ENCODE data around the gene SORBS1. TPM values are rescaled to one million over a fixed set of nuclear protein-coding genes. Genes with fewer than 3 reads are reported as not detected.
A peak's percentile ranks its signal among the peaks of the same experiment; 100 is the strongest.
"Not testable (repeated sequence)": the region's sequence is repeated elsewhere in the genome, so short reads cannot be mapped to it uniquely, and the experiment has no call there.

The SORBS1 gene
- total and polyA plus RNA-seq, 5 donors: 225 to 511 (median 428) TPM

- 16% methylated on average over 7 of the region's 7 CpGs for WGBS
- Histone ChIP-seq H3K27ac (ENCODE audit: low read length) (peak overlapping the region; percentile 95), H3K4me1 (ENCODE audit: control insufficient read depth, insufficient read depth, low read length) (peaks cover 24% of the 10 kb centered on the region), H3K9me3 (ENCODE audit: control insufficient read depth, low read length) (no peaks in the 10 kb centered on the region), H3K4me3 (ENCODE audit: low read length) (no peak overlapping the region), H3K27me3 (ENCODE audit: control insufficient read depth, insufficient read depth) (no peaks in the 10 kb centered on the region)
- DNase-seq (no peak), ATAC-seq (peak; percentile 74 to 75)
- intact Hi-C loops (cut with DNase I): loop anchor here in 1 of 4 donors (5.0 kb wide), 1 partner anchor 42 kb away; no protein-coding TSS in a partner anchor
Measured at GRCh38 chr10:95474228-95475002, 86.8 kb downstream of the SORBS1 start.

GRCh38 chr10:95472304-95473088 lies 88.7 kb downstream of the SORBS1 start:
- intact Hi-C loops (cut with DNase I): loop anchor here in 1 of 4 donors (2.0 kb wide), 1 partner anchor 20 kb away; no protein-coding TSS in a partner anchor
- Histone ChIP-seq H3K9me3 (ENCODE audit: control insufficient read depth, low read length) (no peaks in the 10 kb centered on the region), H3K4me1 (ENCODE audit: control insufficient read depth, insufficient read depth, low read length) (peaks cover 25% of the 10 kb centered on the region), H3K27ac (ENCODE audit: low read length) (peak overlapping the region; percentile 76), H3K4me3 (ENCODE audit: low read length) (no peak overlapping the region), H3K27me3 (ENCODE audit: control insufficient read depth, insufficient read depth) (no peaks in the 10 kb centered on the region)
- DNase-seq (no peak), ATAC-seq (no peak)
- 77% methylated on average over 13 of the region's 13 CpGs for WGBS

GRCh38 chr10:95469676-95470075 lies 91.5 kb downstream of the SORBS1 start:
- no peak for ATAC-seq
- DNase-seq: no peak
- Histone ChIP-seq H3K27ac (ENCODE audit: low read length) (peak overlapping the region; percentile 84), H3K4me1 (ENCODE audit: control insufficient read depth, insufficient read depth, low read length) (peaks cover 15% of the 10 kb centered on the region), H3K27me3 (ENCODE audit: control insufficient read depth, insufficient read depth) (no peaks in the 10 kb centered on the region), H3K9me3 (ENCODE audit: control insufficient read depth, low read length) (no peaks in the 10 kb centered on the region), H3K4me3 (ENCODE audit: low read length) (no peak overlapping the region)
- intact Hi-C loops (cut with DNase I): no loop called here
- WGBS: 81% methylated on average over 5 of the region's 5 CpGs

GRCh38 chr10:95469251-95469650 lies 91.9 kb downstream of the SORBS1 start:
- DNase-seq (no peak), ATAC-seq (no peak)
- H3K27ac ChIP-seq (ENCODE audit: low read length): peak overlapping the region; percentile 84
- WGBS: 64% methylated on average over 3 of the region's 3 CpGs
- H3K4me1 ChIP-seq (ENCODE audit: control insufficient read depth, insufficient read depth, low read length): peaks cover 15% of the 10 kb centered on the region
- no peak overlapping the region for H3K4me3 ChIP-seq (ENCODE audit: low read length)
- no peaks in the 10 kb centered on the region for H3K9me3 ChIP-seq (ENCODE audit: control insufficient read depth, low read length)
- intact Hi-C loops (cut with DNase I): no loop called here
- no peaks in the 10 kb centered on the region for H3K27me3 ChIP-seq (ENCODE audit: control insufficient read depth, insufficient read depth)

GRCh38 chr10:95467642-95468041 lies 93.5 kb downstream of the SORBS1 start:
- ATAC-seq; H3K4me3 ChIP-seq (ENCODE audit: low read length); DNase-seq; H3K9me3 ChIP-seq (ENCODE audit: control insufficient read depth, low read length); H3K27me3 ChIP-seq (ENCODE audit: control insufficient read depth, insufficient read depth); intact Hi-C loops (cut with DNase I): not testable (repeated sequence)
- 92% methylated on average over 5 of the region's 5 CpGs for WGBS
- peak overlapping the region; percentile 82 for H3K27ac ChIP-seq (ENCODE audit: low read length)
- H3K4me1 ChIP-seq (ENCODE audit: control insufficient read depth, insufficient read depth, low read length): peaks cover 20% of the 10 kb centered on the region

- Histone ChIP-seq H3K9me3 (ENCODE audit: control insufficient read depth, low read length) (no peaks in the 10 kb centered on the region), H3K4me1 (ENCODE audit: control insufficient read depth, insufficient read depth, low read length) (peaks cover 20% of the 10 kb centered on the region), H3K27me3 (ENCODE audit: control insufficient read depth, insufficient read depth) (no peaks in the 10 kb centered on the region), H3K4me3 (ENCODE audit: low read length) (no peak overlapping the region), H3K27ac (ENCODE audit: low read length) (peak overlapping the region; percentile 68)
- 24% methylated on average over 5 of the region's 5 CpGs for WGBS
- DNase-seq: peak; percentile 58 to 75 (median 72)
- intact Hi-C loops (cut with DNase I): no loop called here
- ATAC-seq: peak; percentile 87 to 93
Measured at GRCh38 chr10:95467162-95467599, 94.0 kb downstream of the SORBS1 start.

GRCh38 chr10:95466436-95466835 lies 94.7 kb downstream of the SORBS1 start:
- DNase-seq (no peak), ATAC-seq (no peak)
- H3K27me3 ChIP-seq (ENCODE audit: control insufficient read depth, insufficient read depth): no peaks in the 10 kb centered on the region
- WGBS: 67% methylated on average over 3 of the region's 3 CpGs
- peaks cover 16% of the 10 kb centered on the region for H3K4me1 ChIP-seq (ENCODE audit: control insufficient read depth, insufficient read depth, low read length)
- no peaks in the 10 kb centered on the region for H3K9me3 ChIP-seq (ENCODE audit: control insufficient read depth, low read length)
- intact Hi-C loops (cut with DNase I): no loop called here
- H3K27ac ChIP-seq (ENCODE audit: low read length): peak overlapping the region; percentile 42
- no peak overlapping the region for H3K4me3 ChIP-seq (ENCODE audit: low read length)

- no peak for DNase-seq
- Histone ChIP-seq H3K4me1 (ENCODE audit: control insufficient read depth, insufficient read depth, low read length) (peaks cover 15% of the 10 kb centered on the region), H3K9me3 (ENCODE audit: control insufficient read depth, low read length) (no peaks in the 10 kb centered on the region), H3K27me3 (ENCODE audit: control insufficient read depth, insufficient read depth) (no peaks in the 10 kb centered on the region), H3K4me3 (ENCODE audit: low read length) (no peak overlapping the region), H3K27ac (ENCODE audit: low read length) (peak overlapping the region; percentile 54)
- 75% methylated on average over 5 of the region's 5 CpGs for whole genome bisulfite sequencing
- intact Hi-C loops (cut with DNase I): no loop called here
- no peak for ATAC-seq
Measured at GRCh38 chr10:95464280-95464679, 96.9 kb downstream of the SORBS1 start.

GRCh38 chr10:95462740-95463667 lies 98.2 kb downstream of the SORBS1 start:
- ATAC-seq (peak; percentile 8 to 34), DNase-seq (peak in 1 of 3 donors; percentile 20)
- Histone ChIP-seq H3K4me1 (ENCODE audit: control insufficient read depth, insufficient read depth, low read length) (peaks cover 12% of the 10 kb centered on the region), H3K9me3 (ENCODE audit: control insufficient read depth, low read length) (no peaks in the 10 kb centered on the region), H3K27me3 (ENCODE audit: control insufficient read depth, insufficient read depth) (no peaks in the 10 kb centered on the region), H3K27ac (ENCODE audit: low read length) (peak overlapping the region; percentile 61), H3K4me3 (ENCODE audit: low read length) (no peak overlapping the region)
- intact Hi-C loops (cut with DNase I): no loop called here
- WGBS: 42% methylated on average over 1 of the region's 1 CpG

GRCh38 chr10:95461611-95462010 lies 99.6 kb downstream of the SORBS1 start:
- Histone ChIP-seq H3K9me3 (ENCODE audit: control insufficient read depth, low read length) (no peaks in the 10 kb centered on the region), H3K27ac (ENCODE audit: low read length) (no peak overlapping the region), H3K4me1 (ENCODE audit: control insufficient read depth, insufficient read depth, low read length) (peaks cover 10% of the 10 kb centered on the region), H3K4me3 (ENCODE audit: low read length) (no peak overlapping the region), H3K27me3 (ENCODE audit: control insufficient read depth, insufficient read depth) (no peaks in the 10 kb centered on the region)
- WGBS: 88% methylated on average over 4 of the region's 4 CpGs
- no peak for DNase-seq
- intact Hi-C loops (cut with DNase I): no loop called here
- no peak for ATAC-seq
